HG03432 (cell line): ENCODE measurements around the gene FGF18.

Experiments
- ATAC-seq: cut with Tn5 transposase; IDR thresholded peaks from one replicate; pipeline ENCODE4 v1.9.1; 2021; ENCODE audit warnings: mild to moderate bottlenecking, moderate library complexity; ENCODE audit not compliant: unreplicated experiment

Gene FGF18

DNA sequence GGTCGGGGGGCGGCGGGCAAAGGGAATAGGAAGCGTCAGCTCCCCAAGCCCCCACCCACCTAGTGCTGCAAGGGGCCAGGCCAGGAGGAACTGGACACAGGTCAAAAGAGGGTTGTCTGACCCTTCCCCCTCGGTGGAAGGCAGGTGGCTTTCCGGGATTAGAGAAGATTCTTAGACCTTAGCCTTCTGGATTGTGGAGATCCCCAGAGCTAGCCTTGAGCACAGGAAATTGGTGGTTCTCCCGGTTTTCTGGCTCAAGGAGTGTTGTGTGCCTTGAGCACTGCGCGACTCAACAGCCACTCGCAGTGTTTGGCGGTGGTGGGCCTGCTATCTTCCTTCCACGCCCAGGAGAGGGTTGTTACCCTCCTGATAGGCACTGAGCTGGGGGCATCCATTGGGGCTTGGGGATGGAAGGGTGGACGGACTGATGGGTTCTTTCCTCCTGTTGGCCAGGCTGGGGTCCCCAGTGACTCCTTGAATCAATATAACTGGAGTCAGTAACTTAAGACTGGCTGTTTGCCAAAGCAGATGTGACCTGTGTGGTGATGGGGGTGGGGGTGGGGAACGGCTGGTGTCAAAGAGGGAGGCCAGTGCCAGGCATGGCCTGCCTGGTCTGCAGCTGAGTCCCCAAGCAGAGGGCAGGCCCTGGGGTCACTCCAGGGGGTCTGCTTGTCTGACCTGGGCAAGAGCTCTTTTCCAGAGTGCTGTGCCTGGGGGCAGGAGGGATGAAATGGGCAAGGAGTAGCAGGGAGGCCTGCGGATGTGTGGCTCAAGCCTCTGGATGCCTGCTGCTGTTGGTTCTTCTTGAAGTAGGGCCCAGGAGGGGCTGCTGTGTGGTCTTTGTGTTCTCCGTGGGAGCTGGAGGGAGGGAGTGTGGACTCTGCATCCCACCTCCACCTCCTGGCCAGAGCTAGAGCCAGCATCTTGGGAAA lies 2.1 kb downstream of the FGF18 start:
- ATAC-seq = no peak

DNA sequence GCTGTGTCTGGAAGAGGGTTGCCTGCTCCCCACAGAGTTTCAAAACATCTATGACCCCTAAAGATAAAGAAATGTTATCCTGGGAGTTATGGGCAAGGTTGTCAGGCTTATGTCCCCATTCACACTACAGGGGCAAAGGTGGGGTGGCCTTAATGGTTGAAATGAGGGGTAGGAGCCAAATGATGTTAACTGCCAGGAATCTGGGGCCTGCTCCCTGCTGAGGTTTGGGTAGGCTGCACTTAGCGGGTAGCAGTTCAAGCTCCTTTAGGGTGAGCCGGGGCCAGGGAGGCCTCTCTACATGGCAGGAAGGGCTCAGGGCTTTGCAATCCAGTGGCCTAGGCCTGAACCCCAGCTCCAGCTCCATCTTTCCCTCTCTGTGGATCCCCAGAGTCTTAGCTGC lies 3.0 kb downstream of the FGF18 start:
- no peak for ATAC-seq

DNA sequence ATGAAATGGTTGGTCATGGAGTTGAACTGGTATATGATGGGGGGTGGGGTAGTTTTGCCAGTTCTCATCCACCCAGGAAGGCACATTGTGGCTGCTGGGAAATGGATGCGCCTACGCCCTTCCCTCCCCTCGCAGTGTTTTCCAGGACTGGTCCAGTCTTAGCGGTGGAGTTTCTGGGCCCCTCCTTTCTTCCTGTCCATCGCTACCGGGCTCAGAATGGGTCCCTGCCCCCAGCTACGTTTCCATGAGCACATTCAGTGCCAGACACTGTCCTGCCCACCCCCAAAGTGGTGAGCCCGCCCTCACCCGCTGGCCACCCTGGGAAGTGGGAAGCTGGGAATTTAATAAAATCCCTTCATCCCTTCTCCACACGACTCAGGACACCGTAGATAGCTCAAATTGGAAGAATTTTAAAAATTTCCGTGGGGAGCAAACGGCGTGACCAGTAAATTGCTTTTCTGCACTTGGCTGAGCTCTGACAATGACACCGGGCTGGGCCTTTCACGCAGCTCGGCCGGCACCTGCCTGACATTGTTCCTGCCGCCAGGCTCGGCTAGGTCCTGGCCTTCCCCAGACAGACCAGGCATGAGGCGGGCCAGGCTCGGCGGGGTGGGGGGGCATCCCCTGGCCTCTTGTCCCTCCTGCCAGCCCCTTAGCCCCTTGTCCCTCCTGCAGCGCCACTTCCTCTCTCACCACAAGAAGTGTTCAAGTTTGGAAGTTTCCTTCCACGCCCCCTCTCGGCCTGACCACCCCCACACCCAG lies 3.6 kb downstream of the FGF18 start:
- ATAC-seq = no peak

- ATAC-seq = no peak
These were observed 5.3 kb downstream of the FGF18 start for GRCh38 chr5:171424726-171425125.

- no peak for ATAC-seq
These were observed 6.3 kb downstream of the FGF18 start for GRCh38 chr5:171425596-171426244.

DNA sequence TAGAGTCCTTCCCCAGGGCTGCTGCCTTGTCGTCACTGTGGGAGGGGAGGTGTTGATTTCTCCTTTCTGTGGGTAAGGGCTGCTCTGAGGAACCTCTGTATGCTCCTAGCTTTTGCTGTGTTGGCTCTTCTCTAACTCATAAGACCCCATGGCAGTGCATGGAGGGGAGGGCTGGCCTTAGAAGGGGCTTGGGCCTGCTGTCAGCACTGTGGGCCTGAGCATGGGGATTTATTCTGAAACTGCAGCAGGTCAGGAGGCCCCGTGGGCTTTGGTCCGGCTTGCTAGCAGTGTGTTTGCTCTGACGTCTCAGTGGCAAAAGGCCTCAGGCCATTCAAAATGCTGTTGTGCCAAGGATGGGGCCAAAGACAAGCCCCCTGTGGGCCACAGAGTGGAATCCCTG lies 6.8 kb downstream of the FGF18 start:
- no peak for ATAC-seq

DNA sequence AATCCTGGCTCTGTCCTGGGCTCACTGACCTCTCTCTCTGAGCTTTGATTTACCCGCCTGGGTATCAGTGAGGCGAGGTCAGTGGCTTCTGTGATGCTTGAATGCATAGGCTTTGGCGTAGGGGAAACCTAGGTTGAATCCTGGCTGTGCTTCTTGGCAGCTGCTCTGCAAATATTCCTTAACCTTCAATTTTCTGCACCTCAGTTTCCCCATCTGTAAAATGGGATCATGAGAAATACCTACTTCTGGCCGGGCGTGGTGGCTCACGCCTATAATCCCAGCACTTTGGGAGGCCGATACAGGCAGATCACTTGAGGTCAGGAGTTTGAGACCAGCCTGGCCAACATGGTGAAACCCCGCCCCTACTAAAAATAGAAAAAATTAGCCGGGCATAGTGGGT lies 7.2 kb downstream of the FGF18 start:
- ATAC-seq = no peak

DNA sequence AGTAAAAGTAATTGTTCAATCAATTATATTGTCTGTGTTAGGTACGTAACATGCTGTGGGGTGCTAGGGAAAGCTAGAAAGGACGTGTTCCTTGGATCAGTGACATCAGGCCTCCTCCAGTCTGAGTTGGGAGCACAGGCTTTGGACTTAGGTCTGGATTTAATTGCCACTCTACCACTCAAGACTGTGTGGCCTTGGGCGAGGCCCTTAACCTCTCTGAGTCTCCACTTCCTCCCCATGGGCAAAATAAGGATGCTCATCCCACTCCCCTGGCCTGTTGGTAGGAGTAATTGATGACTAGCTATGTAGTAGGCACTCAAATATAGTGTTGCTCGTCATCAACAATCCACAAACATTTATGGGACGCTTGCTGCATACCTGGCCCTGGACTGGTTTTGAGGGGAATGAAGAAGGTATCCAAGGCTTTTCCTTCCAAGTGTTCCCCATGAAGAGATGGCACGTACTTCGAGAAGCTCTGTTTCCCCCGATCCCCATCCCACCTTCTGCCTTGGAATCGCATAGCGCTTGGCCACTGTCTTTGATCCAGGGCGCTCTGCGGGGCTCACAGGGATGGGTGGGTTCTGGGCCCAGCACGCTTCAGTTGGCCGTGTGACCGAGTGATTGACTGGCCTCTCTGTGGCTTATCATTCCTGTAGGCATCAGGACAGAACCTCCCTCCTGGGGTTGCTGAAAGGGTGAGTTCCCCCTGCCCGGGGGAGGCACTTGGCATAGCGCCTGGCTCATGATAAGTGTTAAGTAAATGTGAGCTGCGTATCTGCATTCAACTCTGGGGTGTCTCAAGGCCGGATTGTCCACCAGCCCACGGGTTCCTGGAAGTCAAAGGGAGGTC lies 8.1 kb downstream of the FGF18 start:
- ATAC-seq = no peak

- ATAC-seq = no peak
These were observed 8.8 kb downstream of the FGF18 start for GRCh38 chr5:171428168-171428696.

DNA sequence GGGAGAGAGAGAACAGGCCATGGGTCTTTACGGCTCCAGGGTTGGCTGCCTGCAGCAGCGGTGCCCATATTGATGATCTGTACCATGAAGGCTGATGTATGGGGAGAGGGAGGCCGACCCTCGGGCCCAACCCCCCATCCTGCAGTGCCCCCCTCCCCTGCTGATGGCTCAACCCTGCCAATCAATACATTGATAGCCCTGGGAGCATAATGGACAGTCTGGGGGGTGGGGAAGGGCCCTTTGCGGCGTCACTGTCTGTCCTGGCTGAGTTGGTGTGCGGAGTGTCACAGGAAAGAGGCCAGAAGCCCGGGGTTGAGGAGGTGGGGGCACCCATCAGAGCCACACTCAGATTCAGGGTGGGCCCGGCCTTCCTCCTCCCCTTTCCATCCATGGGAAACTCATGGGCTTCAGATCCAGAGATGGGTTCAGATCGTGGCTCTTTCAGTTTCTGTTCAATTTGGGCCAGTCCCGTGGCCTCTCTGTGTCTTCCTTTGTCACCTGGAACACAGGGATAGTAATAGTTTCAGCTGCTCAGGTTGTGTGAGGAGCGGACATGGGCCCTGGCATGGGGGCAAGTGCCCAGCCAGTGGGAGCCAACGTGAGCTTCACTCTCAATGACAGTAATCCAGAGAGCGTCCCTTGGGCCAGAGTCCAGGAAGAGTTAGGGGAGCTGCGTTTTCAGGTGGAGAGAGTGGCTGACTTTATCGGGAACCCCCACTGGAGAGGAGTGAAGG lies 9.5 kb downstream of the FGF18 start:
- ATAC-seq = no peak

DNA sequence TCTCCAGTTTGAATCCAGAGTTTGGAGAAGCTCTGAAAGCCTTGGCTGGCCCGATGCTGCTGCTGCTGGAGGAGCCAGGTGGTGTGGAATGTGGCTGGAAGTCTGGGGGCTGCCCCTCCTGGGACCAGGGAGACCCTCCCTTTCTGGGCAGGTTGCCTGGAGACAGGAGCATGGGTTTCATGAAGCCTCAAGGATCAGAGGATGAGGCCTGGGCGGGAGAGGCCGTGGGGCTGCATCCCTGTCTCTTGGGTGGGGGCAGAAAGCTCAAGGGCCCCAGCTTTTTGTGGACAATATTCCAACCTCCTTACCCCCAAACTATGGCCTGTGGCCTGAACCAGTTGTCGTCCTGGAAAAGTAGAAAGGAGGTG lies 10.1 kb downstream of the FGF18 start:
- ATAC-seq = no peak

DNA sequence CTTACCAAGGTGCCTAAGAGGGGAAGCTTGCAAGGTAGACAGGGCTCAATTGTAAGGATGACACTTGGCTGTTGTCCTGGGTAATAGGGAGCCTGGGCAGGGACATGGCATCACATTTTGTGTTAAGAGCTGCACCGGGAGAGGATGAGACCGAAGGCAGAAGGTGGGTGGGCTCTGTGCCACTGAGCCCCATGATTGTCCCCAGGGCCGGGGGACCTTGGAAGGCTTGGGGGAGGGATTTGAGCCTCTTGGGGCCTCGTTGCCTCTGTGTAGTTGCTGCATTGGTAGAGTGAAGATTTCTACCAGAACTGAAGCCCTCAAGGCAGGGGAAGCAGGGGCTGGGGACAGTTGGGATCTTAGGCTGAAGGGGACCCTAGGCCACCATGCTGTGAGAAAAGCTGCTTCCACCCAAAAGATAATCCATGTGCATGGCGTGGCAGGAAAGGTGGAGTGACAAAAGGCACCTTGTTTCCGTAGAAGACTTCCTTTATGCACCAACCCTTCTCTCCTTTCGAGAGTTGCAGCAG lies 11.9 kb downstream of the FGF18 start:
- no peak for ATAC-seq

- no peak for ATAC-seq
These were observed 12.6 kb downstream of the FGF18 start for GRCh38 chr5:171432076-171432475.

- no peak for ATAC-seq
These were observed 13.3 kb downstream of the FGF18 start for GRCh38 chr5:171432583-171433351.

- no peak for ATAC-seq
These were observed 13.9 kb downstream of the FGF18 start for GRCh38 chr5:171433352-171433698.

DNA sequence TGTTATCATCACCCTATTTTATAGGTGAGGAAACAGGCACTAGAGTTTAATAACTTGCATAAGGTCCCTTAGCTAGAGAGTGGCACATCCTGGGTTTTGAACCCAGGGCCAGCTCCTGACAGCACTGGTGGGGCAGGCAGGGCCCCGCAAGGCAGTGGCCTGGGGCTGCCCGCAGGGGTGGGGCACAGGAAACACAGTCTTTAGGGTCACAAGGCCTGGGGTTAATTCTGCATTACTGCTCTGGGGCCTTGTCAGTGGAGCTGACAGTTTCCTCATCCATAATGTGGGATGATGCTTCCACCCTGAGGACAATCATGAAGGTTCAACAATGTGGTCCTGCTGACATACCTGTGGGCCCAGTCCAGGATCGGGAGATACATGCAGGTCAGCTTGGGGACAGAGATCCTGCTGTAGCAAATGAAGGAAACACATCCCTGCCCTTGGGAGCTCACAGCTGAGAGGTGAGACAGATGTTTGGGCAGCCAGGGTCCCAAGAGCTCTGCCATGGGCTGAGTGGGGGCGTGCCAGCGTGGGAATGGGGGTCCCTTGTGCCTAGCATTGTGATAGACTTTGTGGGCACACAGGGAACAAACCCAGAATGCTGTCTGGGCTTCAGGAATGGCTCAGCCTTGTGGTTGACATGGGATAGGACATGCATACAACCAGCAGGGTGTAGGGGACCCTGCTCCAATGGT lies 14.7 kb downstream of the FGF18 start:
- ATAC-seq = no peak

- ATAC-seq = no peak
These were observed 15.4 kb downstream of the FGF18 start for GRCh38 chr5:171434874-171435273.

DNA sequence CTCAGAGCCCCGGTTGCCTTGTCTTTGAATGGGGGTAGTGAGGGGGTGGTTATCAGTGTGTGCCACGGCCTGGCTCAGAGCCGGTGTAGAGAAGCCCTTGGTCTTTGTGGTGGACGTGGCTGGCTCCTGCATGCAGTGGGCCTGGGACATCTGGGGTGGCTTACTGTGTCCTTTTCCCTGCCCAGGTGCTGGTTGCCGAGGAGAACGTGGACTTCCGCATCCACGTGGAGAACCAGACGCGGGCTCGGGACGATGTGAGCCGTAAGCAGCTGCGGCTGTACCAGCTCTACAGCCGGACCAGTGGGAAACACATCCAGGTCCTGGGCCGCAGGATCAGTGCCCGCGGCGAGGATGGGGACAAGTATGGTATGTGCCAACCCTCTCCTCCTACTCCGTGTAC lies 16.5 kb downstream of the FGF18 start:
- no peak for ATAC-seq
